ENCODE measurements around the gene NPHS1.
"Not testable (repeated sequence)": the region's sequence is repeated elsewhere in the genome, so short reads cannot be mapped to it uniquely, and the experiment has no call there.

The NPHS1 gene

GRCh38 chr19:35879068-35879467 lies 26.8 kb upstream of the NPHS1 start:
- no peak for DNase-seq

GRCh38 chr19:35874392-35874930 lies 22.2 kb upstream of the NPHS1 start:
- no peak for DNase-seq

GRCh38 chr19:35872180-35872579 lies 19.9 kb upstream of the NPHS1 start:
- DNase-seq: no peak

GRCh38 chr19:35871611-35872010 lies 19.3 kb upstream of the NPHS1 start:
- no peak for DNase-seq

GRCh38 chr19:35870798-35871197 lies 18.5 kb upstream of the NPHS1 start:
- no peak for DNase-seq

GRCh38 chr19:35870124-35870736 lies 17.9 kb upstream of the NPHS1 start:
- DNase-seq: not testable (repeated sequence)

- DNase-seq: peak; percentile 75
Observed at GRCh38 chr19:35869327-35870123, 17.2 kb upstream of the NPHS1 start.

GRCh38 chr19:35868823-35869326 lies 16.6 kb upstream of the NPHS1 start:
- no peak for DNase-seq

GRCh38 chr19:35868172-35868822 lies 16.0 kb upstream of the NPHS1 start, which contains the start of gene APLP1:
Gene APLP1, plus strand, starts transcription at chr19:35868574. Its CDS starts 63 bp downstream, at chr19:35868637.
- DNase-seq: peak; percentile 74

GRCh38 chr19:35863018-35863417 lies 10.7 kb upstream of the NPHS1 start:
- DNase-seq: no peak

- DNase-seq: no peak
Observed at GRCh38 chr19:35862528-35862927, 10.2 kb upstream of the NPHS1 start.

- no peak for DNase-seq
Observed at GRCh38 chr19:35861640-35862160, 9.4 kb upstream of the NPHS1 start.

GRCh38 chr19:35860818-35861639 lies 8.7 kb upstream of the NPHS1 start:
- DNase-seq: no peak

- DNase-seq: no peak
Observed at GRCh38 chr19:35860436-35860817, 8.1 kb upstream of the NPHS1 start.

GRCh38 chr19:35859414-35859813 lies 7.1 kb upstream of the NPHS1 start:
- DNase-seq: no peak

- DNase-seq: no peak
Observed at GRCh38 chr19:35858311-35858710, 6.0 kb upstream of the NPHS1 start.

GRCh38 chr19:35856546-35857149 lies 4.3 kb upstream of the NPHS1 start, which contains the start of gene KIRREL2:
Gene KIRREL2, plus strand, starts transcription at chr19:35856911. Its CDS starts 209 bp downstream, at chr19:35857120.
- DNase-seq: peak; percentile 43

- DNase-seq: no peak
Observed at GRCh38 chr19:35853038-35853756, 893 bp upstream of the NPHS1 start.

- no peak for DNase-seq
Observed at GRCh38 chr19:35851213-35852028, 883 bp downstream of the NPHS1 start.

GRCh38 chr19:35848919-35849505 lies 3.3 kb downstream of the NPHS1 start:
- no peak for DNase-seq
